AG09309 (cell line): ENCODE data around the gene MFSD2A.
A peak's percentile ranks its signal among the peaks of the same experiment; 100 is the strongest.

Experiments
- DNase-seq: peaks from one replicate; pipeline ENCODE4 v3.0.0-alpha.2; 2010; ENCODE audit warnings: low read depth
- H3K4me3 ChIP-seq: 2 replicates; pipeline ENCODE4 v1.5.1; 2011; ENCODE audit warnings: mild to moderate bottlenecking, low read depth, low read length, moderate library complexity; ENCODE audit not compliant: control insufficient read depth
- CTCF ChIP-seq: IDR thresholded peaks from 2 replicates; pipeline ENCODE4 v1.5.1; 2011; ENCODE audit warnings: mild to moderate bottlenecking, low read depth, low read length, inconsistent platforms; ENCODE audit not compliant: insufficient read depth, control insufficient read depth; ENCODE audit errors: missing control alignments

Gene MFSD2A

GRCh38 chr1:39949891-39950290, 5.1 kb upstream of the MFSD2A start:
- DNase-seq: no peak
- H3K4me3 ChIP-seq: no peak overlapping the region
- no peak for TF ChIP-seq CTCF

GRCh38 chr1:39951926-39952325, 3.0 kb upstream of the MFSD2A start:
- no peak overlapping the region for H3K4me3 ChIP-seq
- DNase-seq: no peak
- TF ChIP-seq CTCF: no peak

GRCh38 chr1:39952359-39953110, 2.4 kb upstream of the MFSD2A start:
- TF ChIP-seq CTCF: no peak
- no peak overlapping the region for H3K4me3 ChIP-seq
- DNase-seq: no peak

- DNase-seq: no peak
- H3K4me3 ChIP-seq: peak overlapping the region; percentile 5
- no peak for TF ChIP-seq CTCF
These were observed 548 bp upstream of the MFSD2A start for GRCh38 chr1:39954324-39954869.

GRCh38 chr1:39955547-39956539, 898 bp downstream of the MFSD2A start:
- DNase-seq: no peak
- TF ChIP-seq CTCF: no peak
- H3K4me3 ChIP-seq: peak overlapping the region; percentile 75

- no peak overlapping the region for H3K4me3 ChIP-seq
- TF ChIP-seq CTCF: no peak
- DNase-seq: no peak
These were observed 2.5 kb downstream of the MFSD2A start for GRCh38 chr1:39957299-39958015.
